ENCODE data around the gene NPTX1.

The NPTX1 gene

DNA sequence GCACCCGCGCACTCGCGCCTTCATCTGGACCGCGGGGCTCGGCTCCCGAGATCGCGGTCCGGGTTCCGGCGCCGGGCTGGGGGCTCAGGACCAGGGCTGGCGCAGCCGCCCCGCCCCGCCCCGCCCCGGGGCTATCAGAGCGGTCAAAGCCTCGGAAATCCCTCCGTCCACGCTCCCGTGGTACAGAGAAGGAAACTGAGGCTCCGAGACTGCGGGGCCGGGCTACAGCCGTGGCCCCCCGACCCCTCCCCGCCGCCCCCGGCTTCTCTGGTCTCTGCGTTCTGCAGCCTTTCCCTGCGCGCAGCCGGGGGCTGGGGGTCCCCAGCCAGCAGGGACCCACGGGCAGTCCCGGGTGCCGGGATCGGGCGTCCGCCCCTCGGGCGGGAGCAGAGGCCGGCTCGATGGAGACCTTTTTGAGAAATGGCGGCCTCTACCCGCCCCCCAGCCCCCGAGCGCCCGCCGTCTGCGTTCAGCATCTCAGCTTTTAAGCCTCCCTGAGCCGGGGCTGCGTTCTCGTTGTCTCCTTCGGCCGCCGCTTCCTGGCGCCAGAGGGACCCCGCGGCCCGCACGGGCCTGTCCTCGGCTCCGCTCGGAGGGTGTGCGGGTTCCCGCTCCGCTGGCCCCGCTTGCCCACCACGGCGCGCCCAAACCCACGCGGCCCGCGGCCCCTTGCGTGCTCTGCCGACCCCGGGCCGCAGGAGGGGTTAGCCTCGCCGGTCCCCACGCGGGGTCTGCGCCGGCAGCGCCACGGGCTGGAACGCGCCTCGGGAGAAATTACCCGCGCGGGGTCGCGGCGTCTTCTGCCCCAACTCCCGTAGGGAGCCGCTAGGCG, 1.5 kb upstream of the NPTX1 start:
- peak; percentile 76 for DNase-seq

- DNase-seq: no peak
Measured at GRCh38 chr17:80476877-80477646, 655 bp upstream of the NPTX1 start.

DNA sequence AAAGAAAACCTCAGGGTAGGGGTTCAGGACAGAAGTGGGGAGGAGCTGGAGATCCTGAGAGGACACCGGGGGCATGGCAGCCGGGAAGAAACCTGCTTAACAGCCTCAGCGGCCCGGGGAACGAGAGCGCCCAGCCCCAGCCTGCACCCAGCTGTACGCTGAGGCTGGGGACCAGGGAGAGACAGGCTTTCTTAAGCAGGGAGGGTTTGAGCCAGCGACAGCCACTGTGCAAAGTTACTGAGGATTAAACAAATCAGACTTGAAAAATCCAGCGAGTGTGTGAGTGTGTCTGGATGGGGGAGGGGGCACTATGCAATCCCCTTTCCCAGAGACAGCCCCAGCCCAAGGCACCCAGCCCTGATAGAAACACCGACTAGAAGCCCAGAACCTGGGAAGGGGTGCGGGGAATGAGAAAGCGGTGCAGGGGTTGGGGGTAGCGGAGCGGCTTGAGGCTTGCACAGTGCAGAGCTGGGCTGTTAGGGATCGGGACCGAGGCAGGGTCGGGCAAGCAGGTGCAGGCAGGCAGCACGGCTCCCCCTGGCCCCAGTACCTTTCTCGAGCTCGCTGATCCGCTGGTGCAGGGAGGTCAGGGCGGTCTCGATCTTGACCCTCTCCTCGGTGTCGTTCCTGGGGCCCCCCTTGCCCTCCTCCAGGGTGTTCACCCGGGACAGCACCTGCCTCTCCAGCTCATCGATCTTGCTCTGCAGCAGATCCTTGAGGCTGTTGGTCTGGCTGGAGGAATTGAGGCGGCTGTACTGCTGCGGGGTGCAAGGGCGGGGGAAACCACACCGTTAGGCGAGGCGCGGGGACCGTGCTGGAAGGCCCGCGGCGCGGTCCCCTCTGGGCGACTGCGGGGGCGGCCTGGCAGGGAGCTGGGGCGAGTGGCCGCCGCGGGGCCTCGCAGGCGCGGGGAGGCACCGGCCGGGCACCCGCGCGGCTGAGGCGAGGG, 1.2 kb downstream of the NPTX1 start:
- DNase-seq: no peak

DNA sequence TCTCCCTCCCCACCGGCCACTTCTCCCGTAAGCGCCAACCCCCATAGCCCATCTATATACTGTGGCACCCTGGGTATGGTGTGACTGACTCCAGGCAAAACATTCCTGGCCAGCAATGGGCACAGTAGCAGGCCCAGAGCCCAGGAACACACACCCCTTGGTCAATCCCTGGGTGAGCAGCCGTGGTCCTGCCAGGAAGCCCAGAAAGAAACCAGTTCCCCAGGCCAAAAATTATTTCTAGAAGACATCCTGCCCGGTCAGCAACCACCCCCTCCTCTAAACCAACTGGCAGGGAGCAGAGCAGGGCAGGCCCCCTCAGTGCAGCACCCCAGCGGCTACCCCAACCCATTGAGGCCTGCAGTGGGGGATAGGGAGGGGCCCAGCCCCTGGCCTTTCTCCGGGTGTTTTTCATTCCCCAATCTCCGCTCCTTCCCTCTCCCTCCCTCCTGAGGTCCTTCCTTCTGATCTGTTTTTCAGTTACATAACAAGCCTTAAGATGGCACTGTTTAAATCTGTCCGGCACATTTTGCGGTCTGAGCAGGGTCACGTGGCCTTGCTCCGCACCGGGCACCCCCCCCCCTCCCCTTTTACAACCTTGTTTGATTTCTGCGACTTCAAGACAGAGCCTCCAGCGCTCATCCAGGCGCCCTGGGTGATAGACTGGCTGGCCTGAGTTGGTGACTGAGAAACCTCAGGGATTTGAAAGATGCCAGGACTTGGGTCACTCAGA, 2.0 kb downstream of the NPTX1 start:
- no peak for DNase-seq

DNA sequence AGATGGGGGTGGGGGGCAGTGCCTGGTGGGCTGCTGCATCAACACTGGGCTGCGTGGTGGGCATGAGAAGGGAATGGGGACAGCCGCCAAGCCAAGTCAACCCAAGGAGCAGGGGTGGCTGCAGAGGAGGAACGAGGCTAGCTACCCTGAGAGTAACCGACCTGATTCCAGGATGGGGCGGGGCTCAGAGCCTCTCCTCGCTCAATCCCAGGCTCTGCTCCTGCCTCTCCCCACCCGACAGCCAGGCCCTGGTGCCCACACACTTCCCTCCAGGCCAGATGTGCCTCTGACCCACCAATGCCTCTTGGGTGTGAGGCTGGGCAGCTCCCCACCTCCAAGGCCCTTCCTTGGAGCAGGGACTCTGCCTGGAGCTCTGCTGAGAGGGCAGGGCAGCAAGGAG, 2.7 kb downstream of the NPTX1 start:
- DNase-seq: no peak

- DNase-seq: no peak
Measured at GRCh38 chr17:80472996-80473395, 3.4 kb downstream of the NPTX1 start.

- DNase-seq: no peak
Measured at GRCh38 chr17:80471922-80472321, 4.5 kb downstream of the NPTX1 start.

DNA sequence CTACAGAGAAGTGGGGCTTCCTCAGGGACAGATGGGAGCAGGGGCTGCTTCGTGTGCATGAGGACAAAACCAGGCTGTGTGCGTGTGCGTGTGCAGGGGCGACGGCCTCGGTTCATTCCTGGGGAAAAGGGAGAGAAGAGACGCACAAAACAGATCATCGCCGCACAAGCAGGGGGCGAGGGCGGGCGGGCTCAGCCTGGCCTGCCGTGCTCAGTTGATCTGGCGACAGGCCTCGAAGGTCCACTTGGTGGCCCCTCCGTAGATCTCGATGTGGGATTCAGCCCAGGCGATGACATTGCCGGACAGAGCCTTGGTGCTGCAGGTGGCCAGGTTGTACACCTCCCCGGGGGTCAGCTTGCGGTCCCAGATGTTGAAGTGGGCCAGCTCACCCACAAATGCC, 5.8 kb downstream of the NPTX1 start:
- no peak for DNase-seq

GRCh38 chr17:80469667-80470066, 6.7 kb downstream of the NPTX1 start:
- no peak for DNase-seq

DNA sequence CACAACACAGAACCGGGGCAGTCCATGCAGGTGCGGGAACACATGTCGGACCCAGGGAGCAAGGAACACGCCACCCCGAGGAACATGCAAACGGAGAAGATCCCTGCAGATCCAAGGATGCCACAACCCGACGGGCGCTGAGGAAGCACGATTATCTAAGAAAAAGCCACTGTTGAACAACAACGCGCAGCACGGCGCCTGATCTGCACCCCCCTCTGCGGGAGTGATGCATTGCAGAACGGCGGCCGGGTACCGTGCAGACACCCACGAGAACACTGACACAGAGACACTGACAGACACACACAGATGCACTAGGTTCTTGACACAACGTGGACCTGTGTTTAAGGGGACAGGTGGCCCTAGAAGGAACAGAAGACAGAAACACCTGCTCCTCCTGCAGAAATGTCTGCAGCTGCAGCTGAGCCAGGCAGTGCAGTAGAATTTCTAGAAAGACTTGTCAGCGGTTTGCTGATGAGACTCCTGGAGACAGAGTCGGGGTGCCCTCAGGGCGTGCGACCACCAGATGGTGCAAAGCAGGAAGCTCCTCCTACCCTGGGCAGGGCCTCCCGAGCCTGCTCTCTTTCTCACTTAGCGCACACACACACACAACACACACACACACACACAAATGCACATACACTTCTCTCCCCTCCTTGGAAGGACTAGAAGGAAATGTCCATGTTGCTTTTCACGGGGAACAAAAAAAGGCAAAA, 7.5 kb downstream of the NPTX1 start:
- no peak for DNase-seq

- DNase-seq: no peak
Measured at GRCh38 chr17:80468242-80468641, 8.2 kb downstream of the NPTX1 start.

DNA sequence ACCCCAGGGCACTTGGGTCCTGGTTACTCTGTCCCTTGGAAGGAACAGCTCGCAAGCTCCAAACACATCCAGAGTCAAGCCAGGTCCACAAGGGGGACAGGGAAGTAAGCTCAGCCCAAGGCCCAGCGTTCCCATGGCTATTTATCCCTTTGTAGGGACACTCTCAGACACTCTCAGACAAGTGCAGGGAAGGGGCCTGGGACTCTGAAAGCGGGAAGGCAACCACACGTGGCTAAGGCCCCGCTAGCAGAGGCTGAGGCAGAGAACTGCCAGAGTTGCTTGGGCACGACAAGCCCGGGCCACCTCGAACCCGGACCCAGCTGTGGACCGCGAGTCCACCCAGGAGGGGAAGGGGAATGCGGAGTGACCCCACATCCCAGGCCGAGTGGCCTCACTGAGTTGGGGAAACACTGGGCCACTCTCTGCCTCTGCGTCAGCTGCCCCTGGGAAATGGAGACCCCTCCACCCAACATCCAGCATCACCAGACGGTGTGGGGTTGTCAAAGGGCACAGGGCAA, 10.2 kb downstream of the NPTX1 start:
- DNase-seq: no peak

DNA sequence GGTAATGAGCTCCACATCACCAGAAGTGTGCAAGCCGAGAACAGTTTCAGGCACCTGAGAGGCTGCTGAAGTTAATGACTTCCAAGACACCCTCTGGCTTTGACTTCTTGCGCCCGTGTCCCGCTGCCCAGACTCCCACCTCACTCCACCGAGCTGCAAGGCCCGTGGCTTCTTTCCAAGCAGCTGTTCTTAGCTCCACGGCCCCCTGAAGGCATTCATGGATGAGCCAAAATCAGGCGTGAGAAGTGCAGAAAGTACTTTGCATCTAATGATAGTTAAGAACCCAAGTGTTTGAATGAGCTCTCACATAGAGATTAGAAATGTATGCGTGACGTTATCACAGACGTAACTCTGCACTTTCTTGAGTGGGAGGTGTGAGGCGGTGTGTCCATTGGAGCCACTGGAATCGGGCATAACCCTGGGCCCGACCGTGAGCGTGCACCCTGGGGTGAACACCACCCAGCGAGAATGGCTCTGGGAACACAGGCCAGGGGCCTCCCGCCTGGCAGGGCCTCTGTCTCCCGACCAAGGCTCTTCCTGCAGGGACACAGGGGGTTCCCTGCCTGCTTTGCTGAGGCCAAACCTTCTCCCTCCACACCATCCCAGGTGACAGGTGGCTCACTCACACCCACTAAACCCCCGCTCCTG, 11.0 kb downstream of the NPTX1 start:
- no peak for DNase-seq

DNA sequence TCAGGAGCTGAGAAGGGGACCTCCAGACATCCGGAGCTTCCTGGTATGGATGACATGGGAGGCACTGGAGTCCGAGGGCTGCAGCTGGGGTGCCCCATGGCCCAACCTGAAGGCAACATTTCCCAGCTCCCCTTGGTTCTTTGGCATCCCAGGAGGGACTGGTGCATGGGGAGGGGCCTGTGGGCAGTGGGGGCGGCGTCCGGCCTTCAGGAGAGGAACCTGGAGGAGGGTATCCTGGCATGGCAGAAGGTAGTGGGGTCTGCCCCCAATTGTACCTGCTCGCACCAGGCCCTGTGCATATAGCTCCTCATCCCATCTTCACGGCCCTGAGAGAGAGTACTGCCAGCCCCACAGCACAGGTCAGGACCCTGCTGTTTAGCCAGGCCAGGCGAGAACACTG, 11.9 kb downstream of the NPTX1 start:
- DNase-seq: no peak

- DNase-seq: no peak
Measured at GRCh38 chr17:80463784-80464400, 12.5 kb downstream of the NPTX1 start.

GRCh38 chr17:80461528-80462160, 14.8 kb downstream of the NPTX1 start:
- DNase-seq: no peak

GRCh38 chr17:80460429-80460834, 16.0 kb downstream of the NPTX1 start:
- DNase-seq: no peak

DNA sequence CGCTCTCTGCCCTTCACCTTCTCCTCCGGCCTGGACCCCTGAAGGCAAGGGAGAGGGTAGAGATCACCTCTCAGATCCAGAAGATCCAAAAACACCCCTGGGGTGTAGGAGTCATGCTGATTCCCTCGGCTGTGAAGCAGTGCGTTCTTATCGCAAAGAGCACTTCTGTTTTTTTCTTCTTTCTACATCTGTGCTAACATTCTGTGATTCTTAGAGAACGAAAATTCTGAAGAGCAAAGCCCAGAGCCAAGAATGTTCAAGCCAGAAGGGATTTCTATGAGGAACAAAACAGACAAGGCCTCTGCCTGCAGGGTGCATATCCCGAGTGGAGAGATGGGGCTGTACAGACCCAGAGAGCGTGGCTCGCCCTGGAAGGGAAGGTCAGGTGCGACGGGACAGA, 17.2 kb downstream of the NPTX1 start:
- no peak for DNase-seq

- no peak for DNase-seq
Measured at GRCh38 chr17:80458016-80458415, 18.4 kb downstream of the NPTX1 start.

All from right forelimb (tissue), 1 donor.